Measurements from ENCODE around the gene CR1L. TPM values are rescaled to one million over a fixed set of nuclear protein-coding genes. Genes with fewer than 3 reads are reported as not detected.
"Not testable (repeated sequence)": the region's sequence is repeated elsewhere in the genome, so short reads cannot be mapped to it uniquely, and the experiment has no call there.

CR1L gene
- total RNA-seq, 1 experiment from 2014 or later = not detected

GRCh38 chr1:207676153-207676552 lies 31.2 kb downstream of the CR1L start:
- Histone ChIP-seq H3K27me3 (replicated peaks; ENCODE audit: insufficient read depth, low read depth, low read length, poor library complexity) (peaks cover 28% of the 10 kb centered on the region), H3K9me3 (ENCODE audit: low read depth, low read length, poor library complexity, severe bottlenecking) (no peaks in the 10 kb centered on the region), H3K4me1 (ENCODE audit: insufficient read depth, low read length, poor library complexity, severe bottlenecking) (no peaks in the 10 kb centered on the region), H3K27ac (ENCODE audit: low read depth, low read length, poor library complexity, severe bottlenecking) (no peak overlapping the region), H3K4me3 (ENCODE audit: low read depth, low read length, poor library complexity, severe bottlenecking) (no peak overlapping the region), H3K36me3 (ENCODE audit: insufficient read depth, low read length, poor library complexity, severe bottlenecking) (no peaks in the 10 kb centered on the region)
- no TSS peak for BruUV-seq (replicated peaks)
- intact Hi-C loops (cut with micrococcal nuclease; ENCODE audit: unreplicated experiment) = no loop called here
- no peak for DNase-seq (ENCODE audit: low spot score)
- TF ChIP-seq CTCF (conservative IDR thresholded peaks at IDR 0.05; ENCODE audit: low read depth, low read length) (no peak), EZH2 (IDR thresholded peaks at IDR 0.05; ENCODE audit: borderline replicate concordance, low read depth, low read length, poor library complexity, severe bottlenecking) (no peak)
- POLR2A ChIA-PET (ENCODE audit: low non-redundant PET) = no interaction called here
- CTCF ChIA-PET = no interaction called here

- peak; percentile 41 for DNase-seq (ENCODE audit: low spot score)
- H3K4me1 ChIP-seq (ENCODE audit: insufficient read depth, low read length, poor library complexity, severe bottlenecking); H3K36me3 ChIP-seq (ENCODE audit: insufficient read depth, low read length, poor library complexity, severe bottlenecking); POLR2A ChIA-PET (ENCODE audit: low non-redundant PET); BruUV-seq (replicated peaks); H3K27ac ChIP-seq (ENCODE audit: low read depth, low read length, poor library complexity, severe bottlenecking); CTCF ChIA-PET; H3K9me3 ChIP-seq (ENCODE audit: low read depth, low read length, poor library complexity, severe bottlenecking); H3K27me3 ChIP-seq (replicated peaks; ENCODE audit: insufficient read depth, low read depth, low read length, poor library complexity); H3K4me3 ChIP-seq (ENCODE audit: low read depth, low read length, poor library complexity, severe bottlenecking); intact Hi-C loops (cut with micrococcal nuclease; ENCODE audit: unreplicated experiment): not testable (repeated sequence)
These were observed 35.9 kb downstream of the CR1L start for GRCh38 chr1:207680590-207681388.

- CTCF ChIA-PET; H3K4me3 ChIP-seq (ENCODE audit: low read depth, low read length, poor library complexity, severe bottlenecking); H3K4me1 ChIP-seq (ENCODE audit: insufficient read depth, low read length, poor library complexity, severe bottlenecking); H3K27me3 ChIP-seq (replicated peaks; ENCODE audit: insufficient read depth, low read depth, low read length, poor library complexity); intact Hi-C loops (cut with micrococcal nuclease; ENCODE audit: unreplicated experiment); POLR2A ChIA-PET (ENCODE audit: low non-redundant PET); H3K36me3 ChIP-seq (ENCODE audit: insufficient read depth, low read length, poor library complexity, severe bottlenecking); DNase-seq (ENCODE audit: low spot score); BruUV-seq (replicated peaks); H3K9me3 ChIP-seq (ENCODE audit: low read depth, low read length, poor library complexity, severe bottlenecking); H3K27ac ChIP-seq (ENCODE audit: low read depth, low read length, poor library complexity, severe bottlenecking): not testable (repeated sequence)
These were observed 38.0 kb downstream of the CR1L start for GRCh38 chr1:207682872-207683434.

- POLR2A ChIA-PET (ENCODE audit: low non-redundant PET); BruUV-seq (replicated peaks); H3K36me3 ChIP-seq (ENCODE audit: insufficient read depth, low read length, poor library complexity, severe bottlenecking); DNase-seq (ENCODE audit: low spot score); H3K27me3 ChIP-seq (replicated peaks; ENCODE audit: insufficient read depth, low read depth, low read length, poor library complexity); H3K4me3 ChIP-seq (ENCODE audit: low read depth, low read length, poor library complexity, severe bottlenecking); CTCF ChIA-PET; H3K9me3 ChIP-seq (ENCODE audit: low read depth, low read length, poor library complexity, severe bottlenecking); H3K27ac ChIP-seq (ENCODE audit: low read depth, low read length, poor library complexity, severe bottlenecking); intact Hi-C loops (cut with micrococcal nuclease; ENCODE audit: unreplicated experiment); H3K4me1 ChIP-seq (ENCODE audit: insufficient read depth, low read length, poor library complexity, severe bottlenecking): not testable (repeated sequence)
These were observed 45.6 kb downstream of the CR1L start for GRCh38 chr1:207690551-207690950.

Measured in A673 (cell line).